ENCODE data around the gene CDK5R2.

The CDK5R2 gene

GRCh38 chr2:219000569-219000960 is 41.1 kb downstream of the CDK5R2 start:
- H3K4me1 ChIP-seq (ENCODE audit: control insufficient read depth, insufficient read depth, low read depth, low read length): peaks cover 24% of the 10 kb centered on the region
- H3K4me3 ChIP-seq (ENCODE audit: insufficient read depth in 1 of 2, low read depth in 1 of 2, low read length in 2 of 2): no peak overlapping the region
- H2AK5ac ChIP-seq (ENCODE audit: low read length, severe bottlenecking): no peak overlapping the region
- no peak overlapping the region for H3K4me2 ChIP-seq (ENCODE audit: low read length, poor library complexity, severe bottlenecking)
- H3K4ac ChIP-seq (ENCODE audit: low read depth in 1 of 2, low read length in 2 of 2): no peak overlapping the region
- H3K27ac ChIP-seq (ENCODE audit: low read length, poor library complexity, severe bottlenecking): no peak overlapping the region
- DNase-seq: no peak
- H2BK12ac ChIP-seq (ENCODE audit: low read length in 2 of 2): no peak overlapping the region
- peaks cover 86 to 94% of the 10 kb centered on the region in 2 experiments for H3K27me3 ChIP-seq (ENCODE audit: control insufficient read depth in 1 of 2, insufficient read depth in 1 of 2, low read length in 2 of 2)
- no peak overlapping the region for H3K23ac ChIP-seq (ENCODE audit: low read length in 2 of 2)
- H4K91ac ChIP-seq (ENCODE audit: low read length): no peak overlapping the region
- H2BK120ac ChIP-seq (ENCODE audit: low read depth, low read length): no peak overlapping the region
- 42% methylated on average over 2 of the region's 8 CpGs for WGBS
- H3K79me1 ChIP-seq (replicated peaks; ENCODE audit: low read length, poor library complexity, severe bottlenecking): no peaks in the 10 kb centered on the region
- H3K18ac ChIP-seq (ENCODE audit: low read depth in 1 of 2, low read length in 2 of 2): no peak overlapping the region
- no peak overlapping the region for H3K9ac ChIP-seq (ENCODE audit: low read length)
- H2BK5ac ChIP-seq (ENCODE audit: low read depth, low read length, poor library complexity, severe bottlenecking): no peak overlapping the region
- H3K14ac ChIP-seq (ENCODE audit: low read length in 2 of 2): no peak overlapping the region
- no peaks in the 10 kb centered on the region for H3K9me3 ChIP-seq (ENCODE audit: control insufficient read depth, low read length)
- no peak overlapping the region for H2AFZ ChIP-seq (ENCODE audit: low read depth, low read length)
- H2BK15ac ChIP-seq (ENCODE audit: low read depth, poor library complexity, severe bottlenecking): no peak overlapping the region
- H3K36me3 ChIP-seq (ENCODE audit: control insufficient read depth in 1 of 2, insufficient read depth in 2 of 2, low read depth in 1 of 2, low read length in 2 of 2): no peaks in the 10 kb centered on the region
- no peak overlapping the region for H4K8ac ChIP-seq (ENCODE audit: low read length)

- no peak overlapping the region for H4K91ac ChIP-seq (ENCODE audit: low read length)
- H3K23ac ChIP-seq (ENCODE audit: low read length in 2 of 2): peak overlapping the region in 1 of 2 experiments; percentile 9
- no peak overlapping the region for H3K27ac ChIP-seq (ENCODE audit: low read length, poor library complexity, severe bottlenecking)
- H3K9ac ChIP-seq (ENCODE audit: low read length): no peak overlapping the region
- H3K9me3 ChIP-seq (ENCODE audit: control insufficient read depth, low read length): no peaks in the 10 kb centered on the region
- 4% methylated on average over 26 of the region's 26 CpGs for WGBS
- no peak overlapping the region for H2AFZ ChIP-seq (ENCODE audit: low read depth, low read length)
- peaks cover 87 to 94% of the 10 kb centered on the region in 2 experiments for H3K27me3 ChIP-seq (ENCODE audit: control insufficient read depth in 1 of 2, insufficient read depth in 1 of 2, low read length in 2 of 2)
- no peak overlapping the region for H2AK5ac ChIP-seq (ENCODE audit: low read length, severe bottlenecking)
- no peaks in the 10 kb centered on the region for H3K36me3 ChIP-seq (ENCODE audit: control insufficient read depth in 1 of 2, insufficient read depth in 2 of 2, low read depth in 1 of 2, low read length in 2 of 2)
- no peak overlapping the region for H2BK5ac ChIP-seq (ENCODE audit: low read depth, low read length, poor library complexity, severe bottlenecking)
- no peak overlapping the region for H2BK12ac ChIP-seq (ENCODE audit: low read length in 2 of 2)
- H3K14ac ChIP-seq (ENCODE audit: low read length in 2 of 2): no peak overlapping the region
- no peak for DNase-seq
- no peak overlapping the region for H3K18ac ChIP-seq (ENCODE audit: low read depth in 1 of 2, low read length in 2 of 2)
- peaks cover 21% of the 10 kb centered on the region for H3K4me1 ChIP-seq (ENCODE audit: control insufficient read depth, insufficient read depth, low read depth, low read length)
- H3K4ac ChIP-seq (ENCODE audit: low read depth in 1 of 2, low read length in 2 of 2): no peak overlapping the region
- H4K8ac ChIP-seq (ENCODE audit: low read length): no peak overlapping the region
- no peak overlapping the region for H2BK120ac ChIP-seq (ENCODE audit: low read depth, low read length)
- no peak overlapping the region for H3K4me2 ChIP-seq (ENCODE audit: low read length, poor library complexity, severe bottlenecking)
- no peak overlapping the region for H3K4me3 ChIP-seq (ENCODE audit: insufficient read depth in 1 of 2, low read depth in 1 of 2, low read length in 2 of 2)
- H2BK15ac ChIP-seq (ENCODE audit: low read depth, poor library complexity, severe bottlenecking): no peak overlapping the region
- H3K79me1 ChIP-seq (replicated peaks; ENCODE audit: low read length, poor library complexity, severe bottlenecking): no peaks in the 10 kb centered on the region
These were observed 41.7 kb downstream of the CDK5R2 start for GRCh38 chr2:219001100-219001576.

GRCh38 chr2:219001577-219002394 is 42.3 kb downstream of the CDK5R2 start:
- Histone ChIP-seq H3K9ac (ENCODE audit: low read length) (no peak overlapping the region), H3K4me2 (ENCODE audit: low read length, poor library complexity, severe bottlenecking) (no peak overlapping the region), H2BK120ac (ENCODE audit: low read depth, low read length) (no peak overlapping the region), H3K36me3 (ENCODE audit: control insufficient read depth in 1 of 2, insufficient read depth in 2 of 2, low read depth in 1 of 2, low read length in 2 of 2) (no peaks in the 10 kb centered on the region), H3K14ac (ENCODE audit: low read length in 2 of 2) (no peak overlapping the region), H3K4me3 (ENCODE audit: insufficient read depth in 1 of 2, low read depth in 1 of 2, low read length in 2 of 2) (peak overlapping the region in 1 of 2 experiments; percentile 7), H3K4ac (ENCODE audit: low read depth in 1 of 2, low read length in 2 of 2) (no peak overlapping the region), H3K23ac (ENCODE audit: low read length in 2 of 2) (peak overlapping the region in 1 of 2 experiments; percentile 9), H3K9me3 (ENCODE audit: control insufficient read depth, low read length) (no peaks in the 10 kb centered on the region), H2AK5ac (ENCODE audit: low read length, severe bottlenecking) (no peak overlapping the region), H3K79me1 (replicated peaks; ENCODE audit: low read length, poor library complexity, severe bottlenecking) (no peaks in the 10 kb centered on the region), H2BK5ac (ENCODE audit: low read depth, low read length, poor library complexity, severe bottlenecking) (no peak overlapping the region), H2BK12ac (ENCODE audit: low read length in 2 of 2) (no peak overlapping the region), H4K91ac (ENCODE audit: low read length) (no peak overlapping the region), H2AFZ (ENCODE audit: low read depth, low read length) (no peak overlapping the region), H3K27me3 (ENCODE audit: control insufficient read depth in 1 of 2, insufficient read depth in 1 of 2, low read length in 2 of 2) (peaks cover 86 to 91% of the 10 kb centered on the region in 2 experiments), H2BK15ac (ENCODE audit: low read depth, poor library complexity, severe bottlenecking) (no peak overlapping the region), H3K27ac (ENCODE audit: low read length, poor library complexity, severe bottlenecking) (no peak overlapping the region), H3K18ac (ENCODE audit: low read depth in 1 of 2, low read length in 2 of 2) (no peak overlapping the region), H3K4me1 (ENCODE audit: control insufficient read depth, insufficient read depth, low read depth, low read length) (peaks cover 19% of the 10 kb centered on the region), H4K8ac (ENCODE audit: low read length) (no peak overlapping the region)
- no peak for DNase-seq
- 2% methylated on average over 60 of the region's 70 CpGs for WGBS

- Histone ChIP-seq H3K14ac (ENCODE audit: low read length in 2 of 2) (no peak overlapping the region), H3K23ac (ENCODE audit: low read length in 2 of 2) (peak overlapping the region in 1 of 2 experiments; percentile 70), H2BK5ac (ENCODE audit: low read depth, low read length, poor library complexity, severe bottlenecking) (no peak overlapping the region), H3K9me3 (ENCODE audit: control insufficient read depth, low read length) (peaks cover 3% of the 10 kb centered on the region), H3K27ac (ENCODE audit: low read length, poor library complexity, severe bottlenecking) (no peak overlapping the region), H3K18ac (ENCODE audit: low read depth in 1 of 2, low read length in 2 of 2) (no peak overlapping the region), H2AK5ac (ENCODE audit: low read length, severe bottlenecking) (no peak overlapping the region), H3K4ac (ENCODE audit: low read depth in 1 of 2, low read length in 2 of 2) (no peak overlapping the region), H2AFZ (ENCODE audit: low read depth, low read length) (no peak overlapping the region), H3K4me3 (ENCODE audit: insufficient read depth in 1 of 2, low read depth in 1 of 2, low read length in 2 of 2) (peak overlapping the region in 1 of 2 experiments; percentile 15), H2BK120ac (ENCODE audit: low read depth, low read length) (no peak overlapping the region), H4K8ac (ENCODE audit: low read length) (no peak overlapping the region), H3K27me3 (ENCODE audit: control insufficient read depth in 1 of 2, insufficient read depth in 1 of 2, low read length in 2 of 2) (peaks cover 82 to 86% of the 10 kb centered on the region in 2 experiments), H3K4me1 (ENCODE audit: control insufficient read depth, insufficient read depth, low read depth, low read length) (peaks cover 19% of the 10 kb centered on the region), H3K79me1 (replicated peaks; ENCODE audit: low read length, poor library complexity, severe bottlenecking) (no peaks in the 10 kb centered on the region), H2BK12ac (ENCODE audit: low read length in 2 of 2) (no peak overlapping the region), H3K4me2 (ENCODE audit: low read length, poor library complexity, severe bottlenecking) (peak overlapping the region; percentile 20), H3K36me3 (ENCODE audit: control insufficient read depth in 1 of 2, insufficient read depth in 2 of 2, low read depth in 1 of 2, low read length in 2 of 2) (no peaks in the 10 kb centered on the region), H2BK15ac (ENCODE audit: low read depth, poor library complexity, severe bottlenecking) (no peak overlapping the region), H3K9ac (ENCODE audit: low read length) (no peak overlapping the region), H4K91ac (ENCODE audit: low read length) (no peak overlapping the region)
- WGBS: 3% methylated on average over 69 of the region's 72 CpGs
- DNase-seq: no peak
These were observed 43.2 kb downstream of the CDK5R2 start for GRCh38 chr2:219002395-219003266.

Data from mesenchymal stem cell (in vitro differentiated cells and primary cell).